Neural cell (in vitro differentiated cells): Measurements from ENCODE around the gene RPS6KA2. TPM values are rescaled to one million over a fixed set of nuclear protein-coding genes. Genes with fewer than 3 reads are reported as not detected.

Experiments used
- H2AFZ ChIP-seq: fragments of 200-600, 300-800 bp; sonication (generic), shearing (Covaris generic); 2 replicates; pipeline ENCODE4 v1.6.0; 2014; ENCODE audit warnings: low read depth, mild to moderate bottlenecking, antibody characterized with exemption, low read length, moderate library complexity
- H3F3A ChIP-seq: fragments of 200-600 bp; shearing (Covaris generic); 2 replicates; pipeline ENCODE4 v1.6.1; 2016; ENCODE audit warnings: mild to moderate bottlenecking, moderate library complexity, mixed read lengths, antibody characterized with exemption, low read length; ENCODE audit not compliant: insufficient read depth, poor library complexity, severe bottlenecking
- H3K27ac ChIP-seq: fragments of 200-600, 300-800 bp; sonication (generic), shearing (Covaris generic); 2 replicates; pipeline ENCODE4 v1.5.1; 2014; ENCODE audit warnings: mild to moderate bottlenecking, low read length, moderate library complexity
- H3K27me3 ChIP-seq: fragments of 300-800, 200-600 bp; sonication (generic), shearing (Covaris generic); 2 replicates; pipeline ENCODE4 v1.6.0; 2014; ENCODE audit warnings: mild to moderate bottlenecking, low read depth, low read length, moderate library complexity; ENCODE audit not compliant: insufficient read depth
- H3K36me3 ChIP-seq: fragments of 300-800, 200-600 bp; sonication (generic), shearing (Covaris generic); 2 replicates; pipeline ENCODE4 v1.5.1; 2014; ENCODE audit warnings: mild to moderate bottlenecking, antibody characterized with exemption, low read length, moderate library complexity; ENCODE audit not compliant: insufficient read depth
- H3K4me2 ChIP-seq: fragments of 300-800, 200-600 bp; sonication (generic), shearing (Covaris generic); 2 replicates; pipeline ENCODE4 v1.6.0; 2014; ENCODE audit warnings: mild to moderate bottlenecking, low read length
- H3K4me3 ChIP-seq: fragments of 300-800, 200-600 bp; sonication (generic), shearing (Covaris generic); 2 replicates; pipeline ENCODE4 v1.5.1; 2014; ENCODE audit warnings: mild to moderate bottlenecking, low read length, moderate library complexity
- H3K79me2 ChIP-seq: fragments of 200-600 bp; shearing (Covaris generic); replicated peaks from 2 replicates; pipeline ENCODE4 v1.6.0; 2014; ENCODE audit warnings: mild to moderate bottlenecking, low read length, moderate library complexity; ENCODE audit not compliant: insufficient read depth
- H3K9ac ChIP-seq: fragments of 300-800, 200-600 bp; sonication (generic), shearing (Covaris generic); 2 replicates; pipeline ENCODE4 v1.6.1; 2016; ENCODE audit warnings: mild to moderate bottlenecking, low read length, mixed read lengths
- H3K9me2 ChIP-seq: fragments of 200-600 bp; shearing (Covaris generic); 2 replicates; pipeline ENCODE4 v1.6.1; 2016; ENCODE audit warnings: mild to moderate bottlenecking, low read length, mixed read lengths; ENCODE audit not compliant: insufficient read depth
- H3K9me3 ChIP-seq: fragments of 200-600, 300-800 bp; sonication (generic), shearing (Covaris generic); 2 replicates; pipeline ENCODE4 v1.6.1; 2016; ENCODE audit warnings: mild to moderate bottlenecking, mixed run types, low read length, moderate library complexity, mixed read lengths
- H4K20me1 ChIP-seq: fragments of 200-600 bp; shearing (Covaris generic); 2 replicates; pipeline ENCODE4 v1.6.1; 2016; ENCODE audit warnings: mild to moderate bottlenecking, mixed run types; ENCODE audit not compliant: insufficient read depth
- CTCF ChIP-seq: fragments of 450-650 bp; IDR thresholded peaks from 2 replicates; pipeline ENCODE4 v1.5.1; 2014; ENCODE audit warnings: antibody characterized with exemption, mild to moderate bottlenecking, moderate library complexity; ENCODE audit not compliant: poor library complexity, severe bottlenecking
- EP300 ChIP-seq: fragments of 450-650 bp; conservative IDR thresholded peaks from 2 replicates; pipeline ENCODE4 v1.6.1; 2014; ENCODE audit warnings: antibody characterized with exemption, mild to moderate bottlenecking, moderate library complexity; ENCODE audit not compliant: poor library complexity, severe bottlenecking
- EZH2 ChIP-seq: fragments of 200-600, 300-800 bp; shearing (Covaris generic), sonication (generic); IDR thresholded peaks from 2 replicates; pipeline ENCODE4 v1.6.1; 2014; ENCODE audit warnings: antibody characterized with exemption, low read length, borderline replicate concordance, mild to moderate bottlenecking; ENCODE audit not compliant: insufficient read depth, poor library complexity, severe bottlenecking
- MXI1 ChIP-seq: fragments of 450-650 bp; conservative IDR thresholded peaks from 2 replicates; pipeline ENCODE4 v1.6.1; 2014; ENCODE audit warnings: antibody characterized with exemption, mild to moderate bottlenecking; ENCODE audit not compliant: poor library complexity, severe bottlenecking
- POLR2AphosphoS5 ChIP-seq: IDR thresholded peaks from 2 replicates; pipeline ENCODE4 v1.6.1; 2012
- RAD21 ChIP-seq: fragments of 450-650 bp; conservative IDR thresholded peaks from 2 replicates; pipeline ENCODE4 v1.6.1; 2014; ENCODE audit warnings: antibody characterized with exemption, mild to moderate bottlenecking, moderate library complexity
- REST ChIP-seq: IDR thresholded peaks from 2 replicates; pipeline ENCODE4 v1.6.1; 2012; ENCODE audit warnings: borderline replicate concordance
- SMC3 ChIP-seq: fragments of 450-650 bp; conservative IDR thresholded peaks from 2 replicates; pipeline ENCODE4 v1.6.1; 2014; ENCODE audit warnings: antibody characterized with exemption, mild to moderate bottlenecking, moderate library complexity; ENCODE audit not compliant: poor library complexity
- TAF1 ChIP-seq: IDR thresholded peaks from 2 replicates; pipeline ENCODE4 v1.6.1; 2012; ENCODE audit warnings: low read depth
- polyA plus RNA-seq: library from polyadenylated mRNA; depleted of rRNA; stranded (reverse); fragments of >200 nt; gene quantifications from 2 replicates; pipeline ENCODE4 v1.2.3, GENCODE V29; 2014

The RPS6KA2 gene
- polyA plus RNA-seq, 1 donor from 2014 or later: 34.3 TPM

- Histone ChIP-seq H3K27ac (no peak overlapping the region), H3K9me3 (no peaks in the 10 kb centered on the region), H3K79me2 (no peaks in the 10 kb centered on the region), H3K4me2 (no peak overlapping the region), H3K36me3 (no peaks in the 10 kb centered on the region), H3K27me3 (no peaks in the 10 kb centered on the region), H3K9me2 (no peaks in the 10 kb centered on the region), H3K9ac (no peak overlapping the region), H3K4me3 (no peak overlapping the region), H2AFZ (no peak overlapping the region), H4K20me1 (no peaks in the 10 kb centered on the region), H3F3A (no peaks in the 10 kb centered on the region)
- TF ChIP-seq EZH2 (no peak), REST (no peak), SMC3 (no peak), TAF1 (no peak), MXI1 (no peak), EP300 (no peak), POLR2AphosphoS5 (no peak), CTCF (no peak), RAD21 (no peak)
Measured at GRCh38 chr6:166395351-166395750, 231.7 kb downstream of the RPS6KA2 start.

GRCh38 chr6:166394036-166394892 lies 232.8 kb downstream of the RPS6KA2 start:
- Histone ChIP-seq H3K27me3 (no peaks in the 10 kb centered on the region), H3K36me3 (no peaks in the 10 kb centered on the region), H3F3A (no peaks in the 10 kb centered on the region), H3K27ac (no peak overlapping the region), H2AFZ (no peak overlapping the region), H3K4me3 (no peak overlapping the region), H3K79me2 (no peaks in the 10 kb centered on the region), H4K20me1 (no peaks in the 10 kb centered on the region), H3K4me2 (no peak overlapping the region), H3K9me3 (no peaks in the 10 kb centered on the region), H3K9me2 (no peaks in the 10 kb centered on the region), H3K9ac (no peak overlapping the region)
- TF ChIP-seq RAD21: no peak
